ENCODE measurements around the gene ETHE1. TPM values are rescaled to one million over a fixed set of nuclear protein-coding genes. Genes with fewer than 3 reads are reported as not detected.

ETHE1 gene
- total RNA-seq, 1 donor from 2014 or later, result 16.0 TPM

GRCh38 chr19:43501661-43502418, 25.2 kb downstream of the ETHE1 start:
- Mint-ChIP-seq H3K4me1 (ENCODE audit: low read depth, unreplicated experiment) (peaks cover 2% of the 10 kb centered on the region), H3K9me3 (ENCODE audit: unreplicated experiment) (peaks cover 4% of the 10 kb centered on the region), H3K27ac (ENCODE audit: unreplicated experiment) (no peak overlapping the region), H3K27me3 (ENCODE audit: unreplicated experiment) (peaks cover 16% of the 10 kb centered on the region), H3K36me3 (ENCODE audit: unreplicated experiment) (peaks cover 7% of the 10 kb centered on the region), H3K4me3 (ENCODE audit: unreplicated experiment) (peak overlapping the region; percentile 65)
- TF ChIP-seq CTCF (IDR thresholded peaks at IDR 0.05; ENCODE audit: partially characterized antibody, unreplicated experiment), result no peak
- DNase-seq, result peak; percentile 65

GRCh38 chr19:43499042-43499441, 28.0 kb downstream of the ETHE1 start:
- Mint-ChIP-seq H3K27me3 (ENCODE audit: unreplicated experiment) (peaks cover 12% of the 10 kb centered on the region), H3K27ac (ENCODE audit: unreplicated experiment) (no peak overlapping the region), H3K9me3 (ENCODE audit: unreplicated experiment) (peaks cover 3% of the 10 kb centered on the region), H3K4me1 (ENCODE audit: low read depth, unreplicated experiment) (peaks cover 2% of the 10 kb centered on the region), H3K4me3 (ENCODE audit: unreplicated experiment) (no peak overlapping the region), H3K36me3 (ENCODE audit: unreplicated experiment) (peaks cover 10% of the 10 kb centered on the region)
- DNase-seq, result no peak
- TF ChIP-seq CTCF (IDR thresholded peaks at IDR 0.05; ENCODE audit: partially characterized antibody, unreplicated experiment), result no peak

- peaks cover 3% of the 10 kb centered on the region for H3K9me3 Mint-ChIP-seq (ENCODE audit: unreplicated experiment)
- H3K27ac Mint-ChIP-seq (ENCODE audit: unreplicated experiment), result no peak overlapping the region
- H3K4me3 Mint-ChIP-seq (ENCODE audit: unreplicated experiment), result no peak overlapping the region
- peaks cover 2% of the 10 kb centered on the region for H3K4me1 Mint-ChIP-seq (ENCODE audit: low read depth, unreplicated experiment)
- peaks cover 10% of the 10 kb centered on the region for H3K27me3 Mint-ChIP-seq (ENCODE audit: unreplicated experiment)
- TF ChIP-seq CTCF (IDR thresholded peaks at IDR 0.05; ENCODE audit: partially characterized antibody, unreplicated experiment), result no peak
- DNase-seq, result no peak
- H3K36me3 Mint-ChIP-seq (ENCODE audit: unreplicated experiment), result peaks cover 10% of the 10 kb centered on the region
Measured at GRCh38 chr19:43498233-43498842, 28.7 kb downstream of the ETHE1 start.

- no peak overlapping the region for H3K27ac Mint-ChIP-seq (ENCODE audit: unreplicated experiment)
- TF ChIP-seq CTCF (IDR thresholded peaks at IDR 0.05; ENCODE audit: partially characterized antibody, unreplicated experiment), result no peak
Measured at GRCh38 chr19:43496960-43497359, 30.0 kb downstream of the ETHE1 start.

GRCh38 chr19:43495082-43495481, 31.9 kb downstream of the ETHE1 start:
- TF ChIP-seq CTCF (IDR thresholded peaks at IDR 0.05; ENCODE audit: partially characterized antibody, unreplicated experiment), result no peak
- DNase-seq, result no peak
- no peaks in the 10 kb centered on the region for H3K4me1 Mint-ChIP-seq (ENCODE audit: low read depth, unreplicated experiment)
- H3K4me3 Mint-ChIP-seq (ENCODE audit: unreplicated experiment), result no peak overlapping the region
- H3K36me3 Mint-ChIP-seq (ENCODE audit: unreplicated experiment), result peaks cover 10% of the 10 kb centered on the region
- H3K27ac Mint-ChIP-seq (ENCODE audit: unreplicated experiment), result no peak overlapping the region
- no peaks in the 10 kb centered on the region for H3K9me3 Mint-ChIP-seq (ENCODE audit: unreplicated experiment)
- peaks cover 7% of the 10 kb centered on the region for H3K27me3 Mint-ChIP-seq (ENCODE audit: unreplicated experiment)

More at GRCh38 chr19:43496960-43497359, 30.0 kb downstream of the ETHE1 start:
- Mint-ChIP-seq H3K27me3 (ENCODE audit: unreplicated experiment) (peaks cover 7% of the 10 kb centered on the region), H3K4me3 (ENCODE audit: unreplicated experiment) (no peak overlapping the region), H3K9me3 (ENCODE audit: unreplicated experiment) (peaks cover 3% of the 10 kb centered on the region), H3K4me1 (ENCODE audit: low read depth, unreplicated experiment) (peaks cover 2% of the 10 kb centered on the region), H3K36me3 (ENCODE audit: unreplicated experiment) (peaks cover 10% of the 10 kb centered on the region)
- no peak for DNase-seq

All from glutamatergic neuron (in vitro differentiated cells).